ENCODE measurements around the gene PPP1R36.
A peak's percentile ranks its signal among the peaks of the same experiment; 100 is the strongest.

Gene PPP1R36, protein sequence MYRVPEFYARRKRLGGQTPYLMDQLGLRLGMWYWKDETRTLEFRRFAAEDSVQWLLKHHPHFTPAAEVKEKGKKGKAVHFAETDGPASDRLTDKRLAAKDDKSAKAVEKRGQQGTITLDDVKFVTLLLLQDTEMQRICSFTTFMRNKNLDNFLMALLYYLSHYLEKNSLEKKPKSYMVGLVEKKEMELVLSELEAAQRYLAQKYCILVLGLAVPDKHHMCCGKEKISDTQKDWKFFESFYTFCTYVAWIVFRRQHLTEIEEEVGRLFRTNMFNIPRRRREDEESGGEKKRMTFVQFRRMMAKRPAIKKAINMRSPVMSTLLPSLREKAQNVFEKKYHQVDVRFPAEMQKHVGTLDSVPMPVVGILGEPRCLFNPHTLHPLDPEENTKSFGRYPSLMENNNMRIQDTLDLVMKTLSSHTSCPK

DNA sequence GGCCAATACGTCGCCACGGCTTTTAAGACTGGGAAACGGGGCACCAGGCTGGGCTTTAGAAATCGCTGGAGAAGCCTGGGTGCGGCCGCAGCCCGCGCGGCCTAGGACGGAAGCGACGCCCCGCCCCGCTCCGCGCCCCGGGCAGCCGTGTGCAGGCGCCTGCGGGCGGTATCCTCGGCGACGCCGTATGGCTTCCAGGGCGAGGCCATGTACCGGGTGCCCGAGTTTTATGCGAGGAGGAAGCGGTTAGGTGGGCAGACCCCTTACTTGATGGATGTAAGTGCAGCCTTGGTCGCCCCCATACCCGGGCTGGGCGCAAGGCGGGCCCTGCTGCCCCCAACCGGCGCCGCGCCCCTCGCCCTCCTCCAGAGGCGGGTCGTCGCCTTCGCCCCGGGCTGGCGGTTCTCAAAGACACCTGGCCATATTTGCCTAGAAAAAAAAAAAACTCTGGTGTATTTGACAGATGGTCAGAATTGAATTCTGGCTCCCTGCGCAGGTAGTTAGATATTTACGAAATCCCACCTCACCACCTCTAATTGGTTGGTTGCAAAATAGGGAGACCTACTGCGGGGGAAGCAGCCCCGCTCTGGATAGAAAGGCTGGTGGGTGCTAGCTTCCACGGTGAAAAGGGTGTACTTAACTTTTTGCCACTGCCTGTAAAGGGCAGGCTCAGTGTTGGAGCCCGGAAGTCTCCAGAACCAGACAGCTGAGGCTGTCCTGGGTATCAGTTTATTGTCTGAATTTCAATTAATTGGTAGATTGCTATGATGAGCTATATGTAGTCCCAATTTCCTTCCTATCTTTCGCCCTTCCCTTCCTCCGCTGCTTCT, at the start of gene PPP1R36:
Gene PPP1R36, plus strand, starts transcription at position 171 of the 830 bp plus-strand sequence. Its CDS starts 37 bp downstream, at position 208.
- TF ChIP-seq ZFX (IDR thresholded peaks at IDR 0.05; ENCODE audit: borderline replicate concordance) (no peak), CTCF (IDR thresholded peaks at IDR 0.05) (no peak)
- H3K27ac ChIP-seq, result no peak within 1 kb of the TSS

- TF ChIP-seq ZFX (IDR thresholded peaks at IDR 0.05; ENCODE audit: borderline replicate concordance), result no peak
- no peak for TF ChIP-seq CTCF (IDR thresholded peaks at IDR 0.05)
- no peak overlapping the region for H3K27ac ChIP-seq
Observed at GRCh38 chr14:64500088-64500487, 49.7 kb upstream of the PPP1R36 start.

GRCh38 chr14:64501411-64502171, 48.2 kb upstream of the PPP1R36 start:
- H3K27ac ChIP-seq, result peak overlapping the region; percentile 99
- TF ChIP-seq CTCF (IDR thresholded peaks at IDR 0.05) (no peak), ZFX (IDR thresholded peaks at IDR 0.05; ENCODE audit: borderline replicate concordance) (no peak)

- H3K27ac ChIP-seq, result peak overlapping the region; percentile 99
Observed at GRCh38 chr14:64502456-64502855, 47.3 kb upstream of the PPP1R36 start.

DNA sequence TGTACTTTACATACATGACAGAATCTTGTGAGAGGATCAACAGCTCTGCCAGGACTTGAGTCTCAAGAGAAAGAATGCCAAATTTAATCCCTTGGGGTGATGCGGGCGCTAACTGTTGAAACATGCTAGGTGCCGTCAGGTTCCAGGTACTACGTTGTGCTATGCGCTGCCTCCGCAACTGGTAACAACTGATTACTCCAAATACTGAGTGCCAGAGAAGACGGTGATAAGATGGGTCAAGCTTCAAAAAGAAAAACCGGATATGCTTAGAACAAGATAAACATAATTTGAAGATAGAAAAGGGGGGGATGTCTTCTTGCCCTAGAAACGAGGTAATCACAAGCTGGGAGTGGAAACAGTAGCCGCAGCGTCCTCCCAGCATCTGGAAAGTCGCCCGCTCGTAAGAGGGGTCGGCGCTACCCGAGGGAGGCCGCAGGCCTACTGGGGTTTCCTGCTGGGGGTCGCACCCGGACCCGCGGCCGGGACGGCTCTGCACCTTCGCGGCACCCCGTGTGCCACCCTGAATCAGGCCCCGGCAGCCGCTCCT, 46.8 kb upstream of the PPP1R36 start:
- H3K27ac ChIP-seq, result peak overlapping the region; percentile 99
- TF ChIP-seq ZFX (IDR thresholded peaks at IDR 0.05; ENCODE audit: borderline replicate concordance) (no peak), CTCF (IDR thresholded peaks at IDR 0.05) (no peak)

More at GRCh38 chr14:64502456-64502855, 47.3 kb upstream of the PPP1R36 start:
- TF ChIP-seq ZFX (IDR thresholded peaks at IDR 0.05; ENCODE audit: borderline replicate concordance) (no peak), CTCF (IDR thresholded peaks at IDR 0.05) (no peak)

DNA sequence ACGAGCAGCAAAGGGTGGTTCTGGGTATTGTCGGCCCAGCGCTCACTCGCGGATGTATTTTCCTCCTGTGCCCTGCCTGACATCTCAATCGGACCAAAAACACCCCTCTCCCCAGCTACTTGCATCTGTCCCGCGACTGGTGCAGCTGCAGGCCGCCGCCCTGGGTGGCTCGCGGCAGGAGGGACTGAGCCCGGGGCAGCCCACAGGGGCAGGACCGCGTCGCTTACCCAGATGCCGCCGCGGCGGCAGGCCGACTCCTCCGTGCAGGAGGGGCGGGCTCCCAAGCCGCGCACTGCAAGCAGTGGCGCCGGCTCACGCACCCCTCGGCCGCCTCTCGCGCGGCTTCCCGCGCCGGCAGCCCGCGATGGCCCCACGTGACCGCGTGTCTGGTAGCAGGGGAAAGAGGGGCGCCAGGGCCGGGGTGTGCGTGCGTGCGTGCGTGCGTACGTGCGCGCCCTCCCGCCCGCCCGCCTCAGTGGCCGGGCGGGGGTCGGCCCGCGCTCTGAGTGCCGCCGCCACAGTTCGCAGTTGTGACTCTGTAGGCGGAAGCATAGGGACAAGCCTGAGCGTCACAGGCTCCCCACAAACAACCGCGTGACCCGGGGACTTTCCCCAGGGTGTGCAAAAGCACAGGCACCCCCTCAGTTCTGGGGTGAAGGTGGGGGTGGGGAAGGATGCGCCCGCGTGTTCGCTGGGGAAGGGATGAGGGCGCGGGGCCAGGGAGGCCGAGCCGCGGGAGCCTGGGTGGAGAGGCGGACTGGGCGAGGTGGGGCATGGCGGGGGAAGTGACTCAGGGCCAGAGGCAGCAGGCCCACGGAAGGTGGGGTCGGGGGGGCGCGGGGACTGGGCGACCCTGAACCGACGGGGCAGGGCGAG, 46.1 kb upstream of the PPP1R36 start, which contains the start of gene ZBTB25:
Gene ZBTB25, minus strand, starts transcription at position 405 of the 876 bp plus-strand sequence. CDS start 13,305 bp downstream, outside the sequence.
- TF ChIP-seq ZFX (IDR thresholded peaks at IDR 0.05; ENCODE audit: borderline replicate concordance) (no peak), CTCF (IDR thresholded peaks at IDR 0.05) (no peak)
- peak within 1 kb of the TSS; percentile 99 for H3K27ac ChIP-seq
